Body of pancreas (tissue), 4 donors: Measurements from ENCODE around the gene MISFA. TPM values are rescaled to one million over a fixed set of nuclear protein-coding genes. Genes with fewer than 3 reads are reported as not detected.

Experiments used
- ATAC-seq: fragments of 150-250 bp; one replicate; pipeline ENCODE4 v1.9.1; 2016
- DNase-seq, 4 donors: peaks; one replicate each; pipeline ENCODE4 v3.0.0-alpha.2; 2019
- H3K27ac ChIP-seq, 4 donors: fragments of 200-600 bp; sonication (generic); 1 replicate in 3 of 4; 2 replicates in 1 of 4; pipeline versions ENCODE4 v1.5.1 to v1.6.1; 2016 to 2019; ENCODE audit warnings: mild to moderate bottlenecking in 1 of 4, mixed read lengths in 1 of 4, moderate library complexity in 1 of 4
- H3K27me3 ChIP-seq, 2 donors: fragments of 200-600 bp; sonication (generic); one replicate each; pipeline ENCODE4 v1.6.0; 2016; ENCODE audit warnings: mild to moderate bottlenecking in 1 of 2
- H3K36me3 ChIP-seq, 2 donors: fragments of 200-600 bp; sonication (generic); replicated peaks in 1 of 2; 2 replicates each; pipeline ENCODE4 v1.5.1; 2016; ENCODE audit warnings: low read depth in 2 of 2; ENCODE audit not compliant: insufficient read depth in 1 of 2
- H3K4me1 ChIP-seq: fragments of 200-600 bp; sonication (generic); one replicate; pipeline ENCODE4 v1.6.0; 2016
- H3K4me3 ChIP-seq, 2 donors: fragments of 200-600 bp; sonication (generic); 1 replicate in 1 of 2; 2 replicates in 1 of 2; pipeline ENCODE4 v1.5.1; 2016 to 2019
- H3K9me3 ChIP-seq, 3 donors: fragments of 200-600 bp; sonication (generic); 1 replicate in 2 of 3; 2 replicates in 1 of 3; pipeline ENCODE4 v1.5.1; 2016
- CTCF ChIP-seq, 7 experiments: fragments of 450-650 bp in 4 of 7; fragments of 200-600 bp in 3 of 7; sonication (generic) in 3 of 7; IDR thresholded peaks; one replicate each; pipeline ENCODE4 v1.5.1; 2016 to 2019; ENCODE audit warnings: antibody characterized with exemption in 7 of 7
- POLR2A ChIP-seq, 3 donors: fragments of 450-650 bp; IDR thresholded peaks; one replicate each; pipeline ENCODE4 v1.6.1; 2016; ENCODE audit warnings: antibody characterized with exemption in 3 of 3, mild to moderate bottlenecking in 2 of 3
- WGBS, 2 donors: methylation state at CpG; one replicate each; pipeline ENCODE4 v1.1.5; 2017; 5-methylcytosine and 5-hydroxymethylcytosine counted together
- intact Hi-C: fragments of 100-400 bp; cut with DNase I; formaldehyde crosslinking; loops from one replicate; pipeline ENCODE4 v1.15.1; 2023
- total RNA-seq, 2 donors: library from RNA; depleted of rRNA; stranded (reverse); fragments of >200 nt; gene quantifications; one replicate each; pipeline ENCODE4 v1.1.0, GENCODE V29; 2016

MISFA gene
- total RNA-seq, 2 donors from 2014 or later: not detected

DNA sequence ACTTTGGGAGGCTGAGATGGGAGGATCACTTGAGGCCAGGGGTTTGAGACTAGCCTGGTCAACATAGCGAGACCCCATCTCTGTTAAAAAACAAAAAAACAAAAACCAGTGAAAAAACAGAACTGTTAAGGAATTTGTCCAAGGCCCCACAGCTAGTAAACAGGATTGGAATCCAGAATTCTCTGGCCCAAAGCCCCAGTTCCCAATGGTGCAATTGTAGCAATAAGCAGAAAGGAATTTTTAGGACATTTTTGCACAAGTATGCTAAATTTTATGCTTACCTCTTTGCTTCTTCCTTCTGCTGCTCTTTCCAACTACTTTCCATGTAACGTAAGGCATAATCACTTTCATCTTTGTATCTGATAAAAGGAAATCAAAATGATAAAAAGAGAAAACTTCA lies 11.6 kb downstream of the MISFA start:
- Histone ChIP-seq H3K27me3 (no peaks in the 10 kb centered on the region), H3K36me3 (peaks cover 13 to 23% of the 10 kb centered on the region in 2 donors), H3K4me3 (no peak overlapping the region), H3K27ac (no peak overlapping the region), H3K4me1 (no peaks in the 10 kb centered on the region), H3K9me3 (no peaks in the 10 kb centered on the region)
- TF ChIP-seq CTCF (IDR thresholded peaks at IDR 0.05) (no peak), POLR2A (IDR thresholded peaks at IDR 0.05) (no peak)
- no peak for ATAC-seq
- intact Hi-C loops: no loop called here
- DNase-seq: no peak
- 90 to 92% methylated on average over 2 of the region's 2 CpGs for WGBS, 2 donors

DNA sequence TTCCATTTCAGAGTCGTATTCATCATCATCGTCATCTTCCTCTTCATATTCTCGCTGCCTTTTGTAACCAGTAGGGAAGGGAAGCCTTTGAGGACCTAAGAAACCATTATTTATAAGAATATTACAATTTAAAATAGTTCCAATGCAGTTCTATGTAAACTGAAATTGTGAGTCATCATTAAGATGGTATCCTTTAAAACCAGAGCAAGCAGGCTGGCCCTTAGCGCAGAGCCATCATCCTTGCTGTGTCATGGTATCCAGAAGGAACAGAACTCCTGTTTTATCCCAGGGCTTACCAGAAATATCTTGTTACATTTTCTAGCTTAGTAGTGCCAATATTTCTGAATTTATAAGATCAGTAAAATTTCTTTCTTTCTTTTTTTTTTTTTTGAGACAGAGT lies 12.8 kb downstream of the MISFA start:
- peaks cover 13 to 23% of the 10 kb centered on the region in 2 donors for H3K36me3 ChIP-seq
- DNase-seq: no peak
- ATAC-seq: no peak
- no peak overlapping the region for H3K4me3 ChIP-seq
- H3K9me3 ChIP-seq: no peaks in the 10 kb centered on the region
- intact Hi-C loops: no loop called here
- H3K27me3 ChIP-seq: no peaks in the 10 kb centered on the region
- no peak overlapping the region for H3K27ac ChIP-seq
- no peak for TF ChIP-seq POLR2A (IDR thresholded peaks at IDR 0.05)
- 94 to 96% methylated on average over 4 of the region's 4 CpGs for WGBS, 2 donors
- no peaks in the 10 kb centered on the region for H3K4me1 ChIP-seq

DNA sequence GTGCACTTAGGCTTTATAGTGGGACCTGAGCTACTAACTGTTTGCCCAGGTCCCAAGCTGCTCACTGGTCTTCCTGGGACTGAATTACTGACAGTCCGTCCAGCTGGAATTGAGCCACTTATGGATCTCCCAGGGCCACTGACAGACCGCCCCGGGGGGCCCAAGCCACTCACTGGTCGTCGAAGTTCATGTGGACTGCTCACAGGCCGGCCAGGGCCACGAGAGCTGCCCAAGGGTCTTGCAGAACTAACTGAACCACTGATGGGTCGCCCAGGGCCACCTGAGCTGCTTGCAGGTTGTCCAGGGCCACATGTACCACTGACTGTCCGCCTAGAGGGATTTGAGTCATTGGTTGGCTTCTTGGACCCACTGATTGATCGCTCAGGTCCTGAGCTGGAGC lies 15.1 kb downstream of the MISFA start:
- TF ChIP-seq CTCF (IDR thresholded peaks at IDR 0.05) (no peak), POLR2A (IDR thresholded peaks at IDR 0.05) (no peak)
- H3K27me3 ChIP-seq: no peaks in the 10 kb centered on the region
- WGBS, 2 donors: 90 to 93% methylated on average over 2 to 10 of the region's 10 CpGs
- no peak for DNase-seq
- H3K36me3 ChIP-seq: peaks cover 13 to 16% of the 10 kb centered on the region in 2 donors
- H3K4me3 ChIP-seq: no peak overlapping the region
- no peak overlapping the region for H3K27ac ChIP-seq
- intact Hi-C loops: no loop called here
- ATAC-seq: no peak
- H3K4me1 ChIP-seq: peaks cover 20% of the 10 kb centered on the region
- H3K9me3 ChIP-seq: no peaks in the 10 kb centered on the region

DNA sequence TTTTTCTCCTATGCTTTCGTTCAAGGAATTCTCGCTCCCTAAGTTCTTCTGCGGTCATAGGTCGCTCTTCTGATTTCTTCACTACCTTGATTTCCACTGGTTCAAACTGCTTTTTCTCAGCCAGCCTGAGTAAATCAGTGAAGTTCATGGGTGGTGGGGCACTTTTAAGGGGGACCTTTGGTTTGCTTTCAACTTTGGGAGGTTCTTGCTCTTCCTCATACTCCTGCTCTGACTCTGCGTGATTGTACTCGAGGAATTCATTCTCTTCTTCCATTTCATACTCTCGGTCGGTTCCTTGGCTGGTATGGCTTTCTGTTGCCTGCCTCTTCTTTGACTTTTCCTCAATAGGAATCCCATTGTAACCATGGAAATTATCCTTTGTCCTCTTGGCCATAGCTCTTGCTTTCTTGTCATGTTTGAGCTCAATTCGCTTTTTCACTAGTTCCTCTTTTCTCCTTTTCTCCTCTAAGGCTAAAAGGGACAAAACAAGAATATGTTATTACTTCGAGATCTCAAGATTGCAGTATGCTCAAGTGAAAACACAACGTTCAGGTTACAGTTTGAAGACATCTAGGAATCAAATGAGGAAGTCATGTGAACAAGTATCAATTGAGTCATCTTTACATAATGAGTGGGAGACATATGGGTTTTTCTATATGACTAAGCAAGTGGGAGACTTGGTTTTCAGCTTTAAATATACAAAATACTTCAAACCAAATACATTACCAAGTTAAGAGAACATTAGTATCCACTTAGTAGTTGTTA lies 16.2 kb downstream of the MISFA start:
- Histone ChIP-seq H3K27me3 (no peaks in the 10 kb centered on the region), H3K36me3 (peaks cover 13 to 16% of the 10 kb centered on the region in 2 donors), H3K27ac (no peak overlapping the region), H3K4me3 (no peak overlapping the region), H3K9me3 (no peaks in the 10 kb centered on the region), H3K4me1 (peaks cover 21% of the 10 kb centered on the region)
- WGBS, 2 donors: 88 to 90% methylated on average over 11 of the region's 11 CpGs
- DNase-seq (no peak), ATAC-seq (no peak)
- TF ChIP-seq CTCF (IDR thresholded peaks at IDR 0.05) (no peak), POLR2A (IDR thresholded peaks at IDR 0.05) (no peak)
- intact Hi-C loops: no loop called here

DNA sequence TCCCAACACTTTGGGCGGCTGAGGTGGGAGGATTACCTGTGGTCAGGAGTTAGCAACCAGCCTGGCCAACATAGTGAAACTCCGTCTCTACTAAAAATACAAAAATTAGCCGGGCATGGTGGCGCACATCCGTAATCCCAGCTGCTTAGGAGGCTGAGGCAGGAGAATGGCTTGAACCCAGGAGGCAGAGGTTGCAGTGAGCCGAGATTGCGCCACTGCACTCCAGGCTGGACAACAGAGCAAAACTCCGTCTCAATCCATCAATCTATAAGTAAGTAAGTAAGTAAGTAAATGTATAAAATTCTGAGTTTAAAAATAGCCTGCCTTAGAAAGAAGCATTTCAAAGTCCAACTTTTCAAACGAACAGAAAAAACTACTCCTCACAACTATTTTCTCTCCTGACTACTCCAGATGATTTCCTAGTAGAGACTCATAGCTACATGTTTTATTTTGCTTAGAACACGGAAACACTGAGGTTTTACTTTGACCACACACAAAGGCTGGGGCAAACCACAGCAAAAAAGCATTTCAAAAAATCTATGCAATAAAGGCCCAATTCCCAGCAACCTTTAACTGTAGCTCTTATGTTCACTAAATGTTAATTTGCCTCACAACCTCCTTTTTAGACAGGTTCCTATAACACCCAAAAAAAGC lies 18.2 kb downstream of the MISFA start:
- H3K4me3 ChIP-seq: no peak overlapping the region
- DNase-seq (no peak), ATAC-seq (no peak)
- H3K36me3 ChIP-seq: peaks cover 6 to 13% of the 10 kb centered on the region in 2 donors
- TF ChIP-seq CTCF (IDR thresholded peaks at IDR 0.05) (no peak), POLR2A (IDR thresholded peaks at IDR 0.05) (no peak)
- H3K27ac ChIP-seq: peak overlapping the region in 2 of 4 donors; percentile 16 to 24
- intact Hi-C loops: no loop called here
- peaks cover 21% of the 10 kb centered on the region for H3K4me1 ChIP-seq
- H3K27me3 ChIP-seq: no peaks in the 10 kb centered on the region
- no peaks in the 10 kb centered on the region for H3K9me3 ChIP-seq
- WGBS, 2 donors: 71 to 75% methylated on average over 10 of the region's 10 CpGs
